NCI-H510A (cell line): Measurements from ENCODE around the gene HOXB3.

Experiments
- DNase-seq: peaks from one replicate; lab custom pipeline; 2025; lab: John Stamatoyannopoulos, UW

HOXB3 gene

GRCh38 chr17:48569674-48570324, 20.2 kb downstream of the HOXB3 start:
- no peak for DNase-seq

- no peak for DNase-seq
These were observed 20.8 kb downstream of the HOXB3 start for GRCh38 chr17:48569240-48569582.

- DNase-seq: no peak
These were observed 21.4 kb downstream of the HOXB3 start for GRCh38 chr17:48568499-48569239.

- no peak for DNase-seq
These were observed 22.2 kb downstream of the HOXB3 start for GRCh38 chr17:48567646-48568354.

GRCh38 chr17:48567209-48567608, 22.8 kb downstream of the HOXB3 start:
- DNase-seq: no peak

- DNase-seq: no peak
These were observed 23.3 kb downstream of the HOXB3 start for GRCh38 chr17:48566717-48567116.

GRCh38 chr17:48565925-48566710, 23.9 kb downstream of the HOXB3 start:
- no peak for DNase-seq

GRCh38 chr17:48565022-48565554, 25.0 kb downstream of the HOXB3 start:
- DNase-seq: no peak

GRCh38 chr17:48564188-48565021, 25.6 kb downstream of the HOXB3 start:
- DNase-seq: no peak

GRCh38 chr17:48563867-48564187, 26.2 kb downstream of the HOXB3 start:
- DNase-seq: no peak

GRCh38 chr17:48563385-48563838, 26.6 kb downstream of the HOXB3 start:
- DNase-seq: no peak

GRCh38 chr17:48562934-48563333, 27.1 kb downstream of the HOXB3 start:
- DNase-seq: no peak

GRCh38 chr17:48561884-48562810, 27.9 kb downstream of the HOXB3 start:
- DNase-seq: no peak

- DNase-seq: no peak
These were observed 29.9 kb downstream of the HOXB3 start for GRCh38 chr17:48559840-48560817.

GRCh38 chr17:48559122-48559839, 30.8 kb downstream of the HOXB3 start:
- no peak for DNase-seq

GRCh38 chr17:48558831-48559121, 31.3 kb downstream of the HOXB3 start:
- DNase-seq: no peak

GRCh38 chr17:48558057-48558830, 31.8 kb downstream of the HOXB3 start:
- no peak for DNase-seq
